ENCODE data around the gene REV1.
"Not testable (repeated sequence)": the region's sequence is repeated elsewhere in the genome, so short reads cannot be mapped to it uniquely, and the experiment has no call there.

REV1 gene

GRCh38 chr2:99471654-99472599, 17.9 kb downstream of the REV1 start:
- no peaks in the 10 kb centered on the region for H3K27me3 ChIP-seq (replicated peaks; ENCODE audit: control insufficient read depth, insufficient read depth, low read length)
- no peak for DNase-seq (ENCODE audit: low read depth)

GRCh38 chr2:99470957-99471356, 18.9 kb downstream of the REV1 start:
- no peaks in the 10 kb centered on the region for H3K36me3 ChIP-seq (ENCODE audit: control insufficient read depth, insufficient read depth, low read length, severe bottlenecking)
- H3K4me1 ChIP-seq (ENCODE audit: control insufficient read depth, insufficient read depth, low read length): no peaks in the 10 kb centered on the region
- H3K9me3 ChIP-seq (ENCODE audit: control insufficient read depth, low read length): no peaks in the 10 kb centered on the region
- H3K9ac ChIP-seq (ENCODE audit: low read length): no peak overlapping the region
- no peak overlapping the region for H3K4me3 ChIP-seq (ENCODE audit: low read length)
- no peak for DNase-seq (ENCODE audit: low read depth)
- H3K27me3 ChIP-seq (replicated peaks; ENCODE audit: control insufficient read depth, insufficient read depth, low read length): no peaks in the 10 kb centered on the region

More at GRCh38 chr2:99471654-99472599, 17.9 kb downstream of the REV1 start:
- H3K4me1 ChIP-seq (ENCODE audit: control insufficient read depth, insufficient read depth, low read length): no peaks in the 10 kb centered on the region
- no peaks in the 10 kb centered on the region for H3K36me3 ChIP-seq (ENCODE audit: control insufficient read depth, insufficient read depth, low read length, severe bottlenecking)
- no peak overlapping the region for H3K9ac ChIP-seq (ENCODE audit: low read length)
- H3K4me3 ChIP-seq (ENCODE audit: low read length): no peak overlapping the region
- H3K9me3 ChIP-seq (ENCODE audit: control insufficient read depth, low read length): no peaks in the 10 kb centered on the region

- H3K9me3 ChIP-seq (ENCODE audit: control insufficient read depth, low read length); DNase-seq (ENCODE audit: low read depth); H3K4me3 ChIP-seq (ENCODE audit: low read length); H3K9ac ChIP-seq (ENCODE audit: low read length); H3K4me1 ChIP-seq (ENCODE audit: control insufficient read depth, insufficient read depth, low read length); H3K36me3 ChIP-seq (ENCODE audit: control insufficient read depth, insufficient read depth, low read length, severe bottlenecking); H3K27me3 ChIP-seq (replicated peaks; ENCODE audit: control insufficient read depth, insufficient read depth, low read length): not testable (repeated sequence)
These were observed 19.4 kb downstream of the REV1 start for GRCh38 chr2:99470459-99470858.

- Histone ChIP-seq H3K4me1 (ENCODE audit: control insufficient read depth, insufficient read depth, low read length) (no peaks in the 10 kb centered on the region), H3K9me3 (ENCODE audit: control insufficient read depth, low read length) (no peaks in the 10 kb centered on the region)
These were observed 20.4 kb downstream of the REV1 start for GRCh38 chr2:99469394-99469793.

DNA sequence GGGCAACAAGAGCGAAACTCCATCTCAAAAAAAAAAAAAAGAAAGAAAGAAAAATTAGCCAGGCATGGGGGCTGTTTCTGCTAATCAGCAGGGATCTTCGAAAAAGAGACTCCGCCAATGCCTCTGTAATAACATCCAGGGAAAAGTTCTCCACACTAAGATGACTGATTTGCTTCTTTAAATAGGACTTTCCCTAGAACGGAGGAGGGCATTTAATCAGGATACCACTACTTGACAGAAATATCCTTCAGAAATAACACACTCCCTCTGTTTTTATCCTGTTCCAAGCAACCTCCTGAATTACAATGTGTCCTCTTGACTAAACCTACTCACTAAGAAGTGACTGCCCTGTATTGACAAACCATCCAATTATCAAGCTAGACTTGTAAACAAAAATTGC, 21.7 kb downstream of the REV1 start:
- Histone ChIP-seq H3K27me3 (replicated peaks; ENCODE audit: control insufficient read depth, insufficient read depth, low read length) (no peaks in the 10 kb centered on the region), H3K4me1 (ENCODE audit: control insufficient read depth, insufficient read depth, low read length) (no peaks in the 10 kb centered on the region), H3K36me3 (ENCODE audit: control insufficient read depth, insufficient read depth, low read length, severe bottlenecking) (no peaks in the 10 kb centered on the region), H3K9ac (ENCODE audit: low read length) (no peak overlapping the region), H3K4me3 (ENCODE audit: low read length) (no peak overlapping the region), H3K9me3 (ENCODE audit: control insufficient read depth, low read length) (no peaks in the 10 kb centered on the region)
- no peak for DNase-seq (ENCODE audit: low read depth)

More at GRCh38 chr2:99469394-99469793, 20.4 kb downstream of the REV1 start:
- DNase-seq (ENCODE audit: low read depth): no peak
- Histone ChIP-seq H3K4me3 (ENCODE audit: low read length) (no peak overlapping the region), H3K27me3 (replicated peaks; ENCODE audit: control insufficient read depth, insufficient read depth, low read length) (no peaks in the 10 kb centered on the region), H3K36me3 (ENCODE audit: control insufficient read depth, insufficient read depth, low read length, severe bottlenecking) (no peaks in the 10 kb centered on the region), H3K9ac (ENCODE audit: low read length) (no peak overlapping the region)

- Histone ChIP-seq H3K4me3 (ENCODE audit: low read length) (no peak overlapping the region), H3K9ac (ENCODE audit: low read length) (no peak overlapping the region), H3K36me3 (ENCODE audit: control insufficient read depth, insufficient read depth, low read length, severe bottlenecking) (peaks cover 1% of the 10 kb centered on the region), H3K4me1 (ENCODE audit: control insufficient read depth, insufficient read depth, low read length) (no peaks in the 10 kb centered on the region), H3K9me3 (ENCODE audit: control insufficient read depth, low read length) (no peaks in the 10 kb centered on the region), H3K27me3 (replicated peaks; ENCODE audit: control insufficient read depth, insufficient read depth, low read length) (no peaks in the 10 kb centered on the region)
- DNase-seq (ENCODE audit: low read depth): no peak
These were observed 22.4 kb downstream of the REV1 start for GRCh38 chr2:99467390-99467789.

- no peak for DNase-seq (ENCODE audit: low read depth)
- no peaks in the 10 kb centered on the region for H3K4me1 ChIP-seq (ENCODE audit: control insufficient read depth, insufficient read depth, low read length)
- H3K9me3 ChIP-seq (ENCODE audit: control insufficient read depth, low read length): no peaks in the 10 kb centered on the region
- peaks cover 40% of the 10 kb centered on the region for H3K36me3 ChIP-seq (ENCODE audit: control insufficient read depth, insufficient read depth, low read length, severe bottlenecking)
- no peak overlapping the region for H3K9ac ChIP-seq (ENCODE audit: low read length)
- H3K27me3 ChIP-seq (replicated peaks; ENCODE audit: control insufficient read depth, insufficient read depth, low read length): no peaks in the 10 kb centered on the region
- H3K4me3 ChIP-seq (ENCODE audit: low read length): no peak overlapping the region
These were observed 27.9 kb downstream of the REV1 start for GRCh38 chr2:99461828-99462483.

DNA sequence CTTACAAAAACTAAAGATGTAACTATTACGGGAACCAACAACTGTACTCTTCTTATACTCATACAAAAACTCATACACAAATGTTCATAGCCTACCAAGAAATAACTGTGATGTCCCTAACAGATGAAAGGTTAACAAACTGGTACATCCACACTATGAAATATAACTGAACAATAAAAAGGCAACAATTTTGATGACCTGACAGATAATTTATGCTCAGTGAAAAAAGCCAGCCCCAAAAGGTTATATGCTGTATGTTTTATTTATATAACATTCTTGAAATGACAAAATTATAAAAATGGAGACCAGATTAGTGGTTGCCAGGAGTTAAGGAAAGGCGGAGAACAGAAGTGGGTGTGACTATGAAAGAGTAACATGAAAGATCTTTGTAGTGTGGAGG, 31.3 kb downstream of the REV1 start:
- DNase-seq (ENCODE audit: low read depth): no peak
- Histone ChIP-seq H3K9ac (ENCODE audit: low read length) (no peak overlapping the region), H3K9me3 (ENCODE audit: control insufficient read depth, low read length) (no peaks in the 10 kb centered on the region), H3K36me3 (ENCODE audit: control insufficient read depth, insufficient read depth, low read length, severe bottlenecking) (peaks cover 60% of the 10 kb centered on the region), H3K4me1 (ENCODE audit: control insufficient read depth, insufficient read depth, low read length) (no peaks in the 10 kb centered on the region), H3K27me3 (replicated peaks; ENCODE audit: control insufficient read depth, insufficient read depth, low read length) (no peaks in the 10 kb centered on the region), H3K4me3 (ENCODE audit: low read length) (no peak overlapping the region)

GRCh38 chr2:99451686-99452085, 38.1 kb downstream of the REV1 start:
- no peaks in the 10 kb centered on the region for H3K4me1 ChIP-seq (ENCODE audit: control insufficient read depth, insufficient read depth, low read length)
- H3K27me3 ChIP-seq (replicated peaks; ENCODE audit: control insufficient read depth, insufficient read depth, low read length): no peaks in the 10 kb centered on the region
- no peak for DNase-seq (ENCODE audit: low read depth)
- H3K9ac ChIP-seq (ENCODE audit: low read length): no peak overlapping the region
- H3K4me3 ChIP-seq (ENCODE audit: low read length): no peak overlapping the region
- H3K9me3 ChIP-seq (ENCODE audit: control insufficient read depth, low read length): no peaks in the 10 kb centered on the region
- H3K36me3 ChIP-seq (ENCODE audit: control insufficient read depth, insufficient read depth, low read length, severe bottlenecking): peaks cover 58% of the 10 kb centered on the region

GRCh38 chr2:99451280-99451679, 38.5 kb downstream of the REV1 start:
- H3K9me3 ChIP-seq (ENCODE audit: control insufficient read depth, low read length): no peaks in the 10 kb centered on the region
- H3K4me1 ChIP-seq (ENCODE audit: control insufficient read depth, insufficient read depth, low read length): no peaks in the 10 kb centered on the region
- DNase-seq (ENCODE audit: low read depth): no peak
- no peak overlapping the region for H3K4me3 ChIP-seq (ENCODE audit: low read length)
- peaks cover 55% of the 10 kb centered on the region for H3K36me3 ChIP-seq (ENCODE audit: control insufficient read depth, insufficient read depth, low read length, severe bottlenecking)
- no peaks in the 10 kb centered on the region for H3K27me3 ChIP-seq (replicated peaks; ENCODE audit: control insufficient read depth, insufficient read depth, low read length)
- no peak overlapping the region for H3K9ac ChIP-seq (ENCODE audit: low read length)

DNA sequence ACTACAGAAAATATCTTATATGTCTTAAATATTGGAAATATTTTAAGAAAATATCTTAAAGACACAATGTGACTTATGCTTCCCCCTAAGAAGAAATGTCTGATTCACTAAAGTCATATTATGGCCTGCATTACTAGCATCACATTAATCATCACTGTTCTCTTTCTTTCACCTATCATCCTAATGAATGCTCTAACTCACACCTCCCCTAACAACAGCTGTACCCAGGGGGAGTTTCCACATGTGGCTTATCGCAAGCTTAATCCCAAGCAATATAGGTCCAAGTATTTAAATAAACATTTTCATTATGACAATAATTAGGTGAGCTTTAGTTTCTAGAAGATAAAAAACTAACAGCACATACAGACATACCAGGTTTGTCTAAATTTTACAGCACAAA, 39.6 kb downstream of the REV1 start:
- Histone ChIP-seq H3K4me1 (ENCODE audit: control insufficient read depth, insufficient read depth, low read length) (no peaks in the 10 kb centered on the region), H3K4me3 (ENCODE audit: low read length) (no peak overlapping the region), H3K27me3 (replicated peaks; ENCODE audit: control insufficient read depth, insufficient read depth, low read length) (no peaks in the 10 kb centered on the region), H3K9ac (ENCODE audit: low read length) (no peak overlapping the region), H3K9me3 (ENCODE audit: control insufficient read depth, low read length) (no peaks in the 10 kb centered on the region), H3K36me3 (ENCODE audit: control insufficient read depth, insufficient read depth, low read length, severe bottlenecking) (peaks cover 47% of the 10 kb centered on the region)
- no peak for DNase-seq (ENCODE audit: low read depth)

Measured in adipocyte (in vitro differentiated cells).